Sigmoid colon (tissue), 7 donors: Measurements from ENCODE around the gene NRM. TPM values are rescaled to one million over a fixed set of nuclear protein-coding genes. Genes with fewer than 3 reads are reported as not detected.
A peak's percentile ranks its signal among the peaks of the same experiment; 100 is the strongest.
"Not testable (repeated sequence)": the region's sequence is repeated elsewhere in the genome, so short reads cannot be mapped to it uniquely, and the experiment has no call there.

Source experiments
- DNase-seq: peaks from one replicate; pipeline ENCODE4 v3.0.0-alpha.2; 2019
- H3K27ac ChIP-seq, 4 donors: fragments of 200-600 bp; sonication (generic); one replicate each; pipeline ENCODE4 v1.5.1; 2016 to 2019; ENCODE audit warnings: mild to moderate bottlenecking in 1 of 4
- H3K27me3 ChIP-seq, 3 donors: fragments of 200-600 bp; sonication (generic); one replicate each; pipeline ENCODE4 v1.5.1; 2019; ENCODE audit warnings: mild to moderate bottlenecking in 1 of 3
- H3K36me3 ChIP-seq, 4 donors: fragments of 200-600 bp; sonication (generic); one replicate each; pipeline ENCODE4 v1.5.1; 2016 to 2019
- H3K4me1 ChIP-seq, 4 donors: fragments of 200-600 bp; sonication (generic); one replicate each; pipeline ENCODE4 v1.5.1; 2017 to 2019
- H3K4me3 ChIP-seq, 4 donors: fragments of 200-600 bp; sonication (generic); one replicate each; pipeline ENCODE4 v1.5.1; 2017 to 2019; ENCODE audit warnings: mild to moderate bottlenecking in 2 of 4, moderate library complexity in 1 of 4
- H3K9me3 ChIP-seq, 4 donors: fragments of 200-600 bp in 3 of 4; sonication (generic) in 3 of 4; one replicate each; pipeline versions ENCODE4 v1.5.1 to v1.6.1; 2013 to 2019
- CTCF ChIP-seq, 4 experiments: fragments of 450-650 bp in 3 of 4; fragments of 200-600 bp in 1 of 4; IDR thresholded peaks; one replicate each; pipeline ENCODE4 v1.5.1; 2016 to 2019; ENCODE audit warnings: antibody characterized with exemption in 4 of 4, mild to moderate bottlenecking in 3 of 4, moderate library complexity in 2 of 4
- EP300 ChIP-seq, 4 donors: sonication (generic); formaldehyde crosslinking; IDR thresholded peaks; one replicate each; pipeline ENCODE4 v1.6.1; 2017; ENCODE audit warnings: antibody characterized with exemption in 4 of 4
- POLR2A ChIP-seq, 2 donors: fragments of 450-650 bp; IDR thresholded peaks; one replicate each; pipeline ENCODE4 v1.6.1; 2016; ENCODE audit warnings: antibody characterized with exemption in 2 of 2, mild to moderate bottlenecking in 2 of 2, moderate library complexity in 2 of 2
- POLR2AphosphoS5 ChIP-seq, 4 donors: sonication (generic); formaldehyde crosslinking; IDR thresholded peaks; one replicate each; pipeline ENCODE4 v1.6.1; 2017; ENCODE audit warnings: antibody characterized with exemption in 4 of 4
- WGBS, 2 donors: extraction: QIAGEN DNeasy Blood & Tissue Kit; methylation state at CpG; one replicate each; pipeline ENCODE4 v1.1.7; 2013; 5-methylcytosine and 5-hydroxymethylcytosine counted together
- intact Hi-C: fragments of 100-400 bp; cut with DNase I; formaldehyde crosslinking; loops from one replicate; pipeline ENCODE4 v1.15.1; 2023
- polyA plus RNA-seq, 3 donors: library from polyadenylated mRNA; stranded (reverse); fragments of 200-250 nt; gene quantifications; one replicate each; pipeline ENCODE4 v1.2.3, GENCODE V29; 2013
- total RNA-seq, 4 donors: library from RNA; depleted of rRNA; stranded (reverse); fragments of >200 nt; gene quantifications; one replicate each; pipeline ENCODE4 v1.1.0, GENCODE V29; 2016
- donor health status: healthy with polysubstance abuse.
- donor health status: Bipolar disorder and iron deficiency.
- donor health status: healthy.

The NRM gene
- total and polyA plus RNA-seq, 7 donors = 1.8 to 13.8 (median 3.6) TPM

GRCh38 chr6:30717845-30718720, 27.3 kb upstream of the NRM start:
- intact Hi-C loops, H3K9me3 ChIP-seq, H3K27me3 ChIP-seq, DNase-seq: not testable (repeated sequence)
- H3K36me3 ChIP-seq = peaks cover 4 to 31% (median 10%) of the 10 kb centered on the region in 4 donors
- WGBS, 2 donors = 76 to 79% methylated on average over 37 of the region's 37 CpGs
- peaks cover 0 to 44% (median 31%) of the 10 kb centered on the region in 4 donors for H3K4me1 ChIP-seq
- peak overlapping the region; percentile 90 to 96 (median 95) for H3K27ac ChIP-seq
- peak in 1 of 4 experiments; percentile 3 for TF ChIP-seq CTCF (IDR thresholded peaks at IDR 0.05)
- H3K4me3 ChIP-seq = peak overlapping the region; percentile 59 to 75 (median 68)

- Histone ChIP-seq H3K27ac (peak within 1 kb of the TSS; percentile 90 to 96 (median 95)), H3K9me3 (no peaks in the 10 kb centered on the region), H3K4me3 (peak within 1 kb of the TSS; percentile 59 to 75 (median 68)), H3K36me3 (peaks cover 9 to 31% (median 13%) of the 10 kb centered on the region in 4 donors), H3K4me1 (peaks cover 0 to 36% (median 26%) of the 10 kb centered on the region in 4 donors), H3K27me3 (no peaks in the 10 kb centered on the region)
- TF ChIP-seq POLR2A (IDR thresholded peaks at IDR 0.05) = peak; percentile 76 to 94
- peak; percentile 93 to 99 (median 94) for TF ChIP-seq POLR2AphosphoS5 (IDR thresholded peaks at IDR 0.05)
- TF ChIP-seq EP300 (IDR thresholded peaks at IDR 0.05) = peak in 1 of 4 donors; percentile 44
- peak in 3 of 4 experiments; percentile 34 to 52 (median 46) for TF ChIP-seq CTCF (IDR thresholded peaks at IDR 0.05)
- intact Hi-C loops = no loop called here
- peak; percentile 100 for DNase-seq
- 0% methylated on average over 48 of the region's 48 CpGs for WGBS, 2 donors
Observed at GRCh38 chr6:30717129-30717844, 26.5 kb upstream of the NRM start, which contains the start of gene MDC1. MDC1 (minus strand) TSS chr6:30717281; CDS start chr6:30715175, 2,106 bp downstream.

GRCh38 chr6:30716879-30717128, 26.0 kb upstream of the NRM start:
- Histone ChIP-seq H3K4me3 (peak overlapping the region; percentile 59 to 75 (median 68)), H3K27ac (peak overlapping the region; percentile 90 to 96 (median 95)), H3K4me1 (peaks cover 0 to 31% (median 21%) of the 10 kb centered on the region in 4 donors), H3K9me3 (no peaks in the 10 kb centered on the region), H3K27me3 (no peaks in the 10 kb centered on the region), H3K36me3 (peaks cover 11 to 36% (median 17%) of the 10 kb centered on the region in 4 donors)
- intact Hi-C loops = loop anchor here (1.0 kb wide), 1 partner anchor 30 kb away; no protein-coding TSS in a partner anchor
- no peak for DNase-seq
- TF ChIP-seq CTCF (IDR thresholded peaks at IDR 0.05) (no peak), POLR2A (IDR thresholded peaks at IDR 0.05) (no peak), EP300 (IDR thresholded peaks at IDR 0.05) (no peak), POLR2AphosphoS5 (IDR thresholded peaks at IDR 0.05) (no peak)
- WGBS, 2 donors = 1 to 2% methylated on average over 8 of the region's 8 CpGs

- Histone ChIP-seq H3K4me1 (peaks cover 0 to 22% (median 13%) of the 10 kb centered on the region in 4 donors), H3K27me3 (no peaks in the 10 kb centered on the region), H3K9me3 (no peaks in the 10 kb centered on the region), H3K4me3 (no peak overlapping the region), H3K36me3 (peaks cover 22 to 61% (median 24%) of the 10 kb centered on the region in 4 donors), H3K27ac (no peak overlapping the region)
- no peak for DNase-seq
- intact Hi-C loops = no loop called here
- TF ChIP-seq EP300 (IDR thresholded peaks at IDR 0.05) (no peak), CTCF (IDR thresholded peaks at IDR 0.05) (no peak)
- WGBS, 2 donors = 98 to 100% methylated on average over 1 of the region's 1 CpG
Observed at GRCh38 chr6:30714263-30714662, 23.5 kb upstream of the NRM start.
